22Rv1 (cell line): ENCODE results near the gene CELSR3.

ENCODE experiments used
- H3K27ac ChIP-seq: fragments of 450-650 bp; 2 replicates; pipeline ENCODE4 v1.5.1; 2017
- ZFX ChIP-seq: fragments of 450-650 bp; IDR thresholded peaks from 2 replicates; pipeline ENCODE4 v1.6.1; 2017; ENCODE audit warnings: antibody characterized with exemption, borderline replicate concordance
- TF ChIP-seq, protein P1 (sequence below): fragments of 450-650 bp; IDR thresholded peaks from 2 replicates; pipeline ENCODE4 v1.5.1; 2017; ENCODE audit warnings: mild to moderate bottlenecking

The CELSR3 gene

DNA sequence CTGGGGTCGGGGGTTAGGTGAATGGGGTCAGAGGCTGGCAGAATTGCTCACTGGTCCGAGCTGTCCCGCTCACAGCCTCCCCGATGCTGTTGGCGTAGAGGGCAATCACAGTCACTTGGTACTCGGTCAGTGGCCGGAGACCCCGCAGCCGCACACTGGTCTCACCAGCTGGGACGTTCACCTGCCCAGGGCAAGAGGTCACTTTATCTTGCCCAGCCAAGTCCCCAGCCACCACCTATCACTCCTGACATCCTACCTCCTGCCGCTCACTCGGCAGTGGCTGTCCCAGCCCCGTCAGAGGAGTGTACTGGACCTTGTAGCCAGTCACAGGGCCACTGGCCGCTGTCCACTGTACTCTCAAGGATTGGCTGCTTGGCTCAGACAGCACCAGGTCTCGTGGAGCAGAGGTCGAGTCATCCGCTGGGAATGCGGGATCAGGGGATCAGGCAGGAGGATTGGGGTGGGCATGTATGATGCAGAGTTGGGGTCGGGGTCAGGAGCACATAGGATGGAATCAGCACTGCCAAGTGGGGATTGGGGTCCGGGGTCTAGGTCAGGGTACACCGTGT, 70.1 kb downstream of the CELSR3 start:
- no peak overlapping the region for H3K27ac ChIP-seq

DNA sequence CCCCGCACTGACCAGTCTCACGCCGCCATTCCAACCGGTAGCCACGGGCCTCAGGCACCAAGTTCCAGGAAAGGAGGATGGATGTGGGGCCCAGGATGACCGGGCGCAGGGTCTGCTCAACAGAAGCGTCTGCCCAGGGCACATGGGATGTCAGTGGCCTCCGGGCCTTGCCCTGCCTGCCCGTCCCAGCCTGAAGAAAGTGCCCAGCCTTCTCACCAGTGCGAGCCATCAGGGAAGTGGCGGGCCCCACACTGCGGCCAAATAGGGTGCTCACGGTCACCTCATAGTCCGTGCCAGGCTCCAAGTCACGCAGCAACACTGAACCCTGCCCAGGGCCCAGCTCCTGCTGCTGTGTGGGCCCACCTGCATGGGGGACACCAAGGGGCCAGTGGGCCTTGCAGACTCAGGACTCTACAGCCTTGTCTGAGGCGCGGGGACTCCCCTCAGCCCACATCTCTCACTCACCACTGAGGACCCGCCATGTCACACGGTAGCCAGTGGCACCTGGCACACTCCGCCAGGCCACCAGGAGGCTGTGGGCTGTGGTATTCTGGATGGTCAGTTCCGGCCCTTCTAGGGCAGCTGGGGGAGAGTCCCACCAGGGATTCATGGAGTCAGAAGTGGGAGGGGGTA, 70.7 kb downstream of the CELSR3 start:
- TF ChIP-seq ZFX, result no peak
- TF ChIP-seq, protein P1, sequence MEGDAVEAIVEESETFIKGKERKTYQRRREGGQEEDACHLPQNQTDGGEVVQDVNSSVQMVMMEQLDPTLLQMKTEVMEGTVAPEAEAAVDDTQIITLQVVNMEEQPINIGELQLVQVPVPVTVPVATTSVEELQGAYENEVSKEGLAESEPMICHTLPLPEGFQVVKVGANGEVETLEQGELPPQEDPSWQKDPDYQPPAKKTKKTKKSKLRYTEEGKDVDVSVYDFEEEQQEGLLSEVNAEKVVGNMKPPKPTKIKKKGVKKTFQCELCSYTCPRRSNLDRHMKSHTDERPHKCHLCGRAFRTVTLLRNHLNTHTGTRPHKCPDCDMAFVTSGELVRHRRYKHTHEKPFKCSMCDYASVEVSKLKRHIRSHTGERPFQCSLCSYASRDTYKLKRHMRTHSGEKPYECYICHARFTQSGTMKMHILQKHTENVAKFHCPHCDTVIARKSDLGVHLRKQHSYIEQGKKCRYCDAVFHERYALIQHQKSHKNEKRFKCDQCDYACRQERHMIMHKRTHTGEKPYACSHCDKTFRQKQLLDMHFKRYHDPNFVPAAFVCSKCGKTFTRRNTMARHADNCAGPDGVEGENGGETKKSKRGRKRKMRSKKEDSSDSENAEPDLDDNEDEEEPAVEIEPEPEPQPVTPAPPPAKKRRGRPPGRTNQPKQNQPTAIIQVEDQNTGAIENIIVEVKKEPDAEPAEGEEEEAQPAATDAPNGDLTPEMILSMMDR, result no peak
- no peak overlapping the region for H3K27ac ChIP-seq

More for the DNA sequence above, 70.1 kb downstream of the CELSR3 start:
- TF ChIP-seq, protein P1, result no peak
- no peak for TF ChIP-seq ZFX

DNA sequence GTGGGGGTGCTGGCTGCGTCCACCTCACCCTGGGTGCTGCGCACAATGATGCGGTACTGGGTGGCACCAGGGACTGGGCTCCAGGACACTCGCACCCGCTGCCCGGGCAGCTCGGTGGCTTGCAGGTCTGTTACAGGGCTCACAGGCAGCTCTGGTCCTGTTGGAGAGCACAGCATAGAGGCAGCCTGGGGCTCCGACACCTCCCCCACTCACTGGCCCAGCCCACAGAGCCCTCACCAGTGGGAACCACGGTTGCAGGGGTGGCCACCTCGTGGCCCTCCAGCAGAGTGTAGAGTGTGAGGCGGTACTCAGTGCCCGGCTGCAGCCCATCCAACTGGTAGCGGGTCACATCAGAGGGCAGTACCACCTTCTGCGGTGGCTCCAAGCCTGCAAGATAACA, 71.2 kb downstream of the CELSR3 start:
- no peak for TF ChIP-seq ZFX
- TF ChIP-seq, protein P1, result no peak
- no peak overlapping the region for H3K27ac ChIP-seq

DNA sequence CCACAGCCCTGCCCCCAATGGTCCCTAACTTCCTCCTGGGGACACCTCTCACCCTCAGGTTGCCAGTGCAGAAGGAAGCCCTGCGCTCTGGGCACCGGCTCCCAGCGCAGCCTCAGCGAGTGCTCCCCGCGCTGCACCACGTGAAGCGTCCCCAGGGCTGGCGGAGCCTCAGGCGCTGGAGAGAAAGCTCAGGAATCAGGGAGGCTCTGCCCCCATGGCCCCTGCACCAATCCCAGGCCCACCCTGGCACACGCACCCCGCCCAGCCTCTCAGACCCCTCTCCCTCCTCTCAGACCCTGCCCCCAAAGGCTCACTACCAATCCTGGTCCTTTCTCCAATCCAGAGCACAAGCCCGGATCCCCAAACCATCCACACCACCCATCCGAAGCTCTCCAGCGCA, 74.5 kb downstream of the CELSR3 start:
- no peak overlapping the region for H3K27ac ChIP-seq
- TF ChIP-seq, protein P1, result no peak
- TF ChIP-seq ZFX, result no peak

DNA sequence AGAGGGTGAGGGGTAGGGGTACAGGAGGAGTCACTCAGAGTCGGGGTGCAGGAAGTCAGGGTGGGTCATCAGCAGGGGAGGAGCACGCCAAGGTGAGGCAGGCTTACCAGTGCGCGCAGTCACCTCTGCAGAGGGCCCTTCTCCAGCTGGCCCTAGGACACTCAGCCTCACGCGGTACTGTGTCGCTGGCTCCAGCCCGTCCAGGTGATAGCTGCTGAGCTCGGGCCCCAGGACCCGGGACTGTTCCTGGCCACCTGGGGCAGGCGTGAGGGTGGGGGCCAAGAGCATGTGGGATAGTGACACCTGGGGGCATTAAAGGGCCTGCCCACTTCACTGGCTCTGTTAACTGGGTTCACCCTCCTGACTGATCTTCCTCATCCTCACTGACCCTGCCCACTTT, 75.0 kb downstream of the CELSR3 start:
- TF ChIP-seq, protein P1, result no peak
- no peak for TF ChIP-seq ZFX
- no peak overlapping the region for H3K27ac ChIP-seq
